SK-N-MC (cell line): ENCODE results near the gene CCDC57.
A peak's percentile ranks its signal among the peaks of the same experiment; 100 is the strongest.

Experiments
- DNase-seq: peaks from one replicate; pipeline ENCODE4 v3.0.0-alpha.2; 2011; ENCODE audit warnings: low read depth, low spot score
- H3K27ac ChIP-seq: fragments of 200-600 bp; sonication (generic); 2 replicates; pipeline ENCODE4 v1.5.1; 2016; ENCODE audit warnings: mixed run types
- H3K36me3 ChIP-seq: fragments of 200-600 bp; sonication (generic); 2 replicates; pipeline ENCODE4 v1.6.1; 2017; ENCODE audit warnings: antibody characterized with exemption, low read length, mixed read lengths; ENCODE audit not compliant: insufficient read depth
- H3K4me3 ChIP-seq: fragments of 200-600 bp; sonication (generic); 2 replicates; pipeline ENCODE4 v1.5.1; 2016
- H3K9ac ChIP-seq: fragments of 200-600 bp; sonication (generic); 2 replicates; pipeline ENCODE4 v1.8.0; 2017; ENCODE audit warnings: mixed run types, mixed read lengths; ENCODE audit not compliant: insufficient read length
- H3K9me3 ChIP-seq: fragments of 200-600 bp; sonication (generic); 2 replicates; pipeline ENCODE4 v1.6.1; 2017; ENCODE audit warnings: low read depth, mild to moderate bottlenecking, antibody characterized with exemption, low read length, moderate library complexity, mixed read lengths
- EZH2 ChIP-seq: fragments of 200-600 bp; sonication (generic); IDR thresholded peaks from one replicate; pipeline ENCODE4 v1.6.1; 2017; ENCODE audit warnings: antibody characterized with exemption
- FOXP2 ChIP-seq: optimal IDR thresholded peaks from 2 replicates; pipeline ENCODE3; 2011; ENCODE audit warnings: mild to moderate bottlenecking, moderate library complexity; ENCODE audit not compliant: insufficient read depth; ENCODE audit errors: extremely low read length, control extremely low read depth
- POLR2AphosphoS5 ChIP-seq: IDR thresholded peaks from 2 replicates; pipeline ENCODE4 v1.6.1; 2012; ENCODE audit warnings: mild to moderate bottlenecking, low read depth, low read length, borderline replicate concordance

CCDC57 gene

DNA sequence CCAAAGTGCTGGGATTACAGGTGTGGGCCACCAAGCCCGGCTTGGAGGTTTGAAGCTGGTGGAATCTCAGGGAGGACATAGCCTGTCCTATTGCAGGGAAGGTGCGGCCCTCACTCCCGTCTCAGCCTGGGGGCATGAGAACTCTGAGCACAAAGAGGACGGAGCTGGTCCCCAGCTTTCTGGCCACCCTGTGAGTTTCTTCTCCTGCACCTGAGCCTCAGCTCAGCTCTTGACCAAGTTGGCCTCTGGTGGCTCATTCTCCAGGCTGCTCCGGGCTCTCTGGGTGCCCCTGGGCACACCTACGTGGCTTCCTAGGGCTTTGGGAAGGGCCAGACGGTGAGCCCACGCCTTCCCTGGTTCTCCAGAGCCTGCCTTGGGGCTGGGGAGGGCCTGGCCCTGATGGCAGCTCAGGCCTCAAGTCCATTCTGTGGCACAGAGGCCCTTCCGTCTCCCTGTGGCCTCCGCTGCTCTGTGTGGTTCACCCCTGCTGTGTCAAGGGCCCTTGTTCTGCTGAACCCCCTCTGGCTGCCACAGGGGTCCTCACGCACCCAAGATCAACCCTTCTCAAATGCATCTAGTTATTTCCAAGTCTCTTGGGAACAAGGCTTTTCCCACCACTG is 107.7 kb downstream of the CCDC57 start:
- no peaks in the 10 kb centered on the region for H3K36me3 ChIP-seq
- DNase-seq = no peak
- TF ChIP-seq EZH2 = no peak
- no peak; the same call in 1 of the 2 replicates for TF ChIP-seq POLR2AphosphoS5
- no peak for TF ChIP-seq FOXP2
- H3K9me3 ChIP-seq = no peaks in the 10 kb centered on the region
- peak overlapping the region; percentile 63 for H3K27ac ChIP-seq
- H3K4me3 ChIP-seq = no peak overlapping the region
- no peak overlapping the region for H3K9ac ChIP-seq

DNA sequence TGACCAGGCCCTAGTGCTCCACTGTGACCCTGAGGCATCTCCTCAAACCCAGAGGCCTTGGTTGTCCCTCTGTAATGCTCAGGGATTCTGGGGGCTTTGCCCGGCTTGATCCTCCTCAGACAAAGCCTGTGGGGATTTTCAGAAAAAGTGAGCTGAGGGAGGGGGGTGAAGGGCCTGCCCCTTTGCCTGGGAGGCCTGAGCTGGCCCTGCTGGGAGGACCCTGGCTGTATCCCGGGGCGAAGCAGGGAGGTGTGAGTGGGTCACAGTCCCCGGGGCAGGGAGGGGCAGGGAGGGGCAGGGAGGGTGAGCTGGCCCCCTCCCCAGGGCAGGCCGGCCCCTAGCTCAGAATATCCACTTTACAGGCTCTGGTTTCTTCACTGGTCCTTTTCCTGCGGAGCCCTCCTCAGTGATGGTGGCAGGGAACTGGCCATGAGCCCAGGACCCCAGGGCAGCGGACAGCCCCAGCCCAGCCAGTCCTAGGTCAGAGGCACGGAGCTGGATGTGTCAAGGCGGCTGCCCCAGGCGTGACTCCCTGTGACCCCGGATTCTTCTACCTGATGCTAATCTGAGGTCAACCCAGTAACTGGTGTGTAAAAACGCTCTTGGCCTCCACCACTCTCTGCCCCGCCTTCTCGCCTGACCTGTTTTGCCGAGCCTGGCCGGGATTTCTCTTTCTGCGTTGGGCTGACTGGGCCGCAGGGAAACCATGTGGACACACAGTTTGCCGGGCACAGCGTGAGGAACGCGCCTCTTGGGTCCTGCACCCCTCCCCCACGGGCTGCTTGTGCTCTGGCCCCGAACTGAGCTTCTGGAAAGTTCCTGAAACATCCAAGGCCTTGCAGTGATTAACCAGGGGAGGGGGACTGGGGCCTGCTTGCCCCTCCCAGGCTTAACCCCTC is 108.8 kb downstream of the CCDC57 start:
- TF ChIP-seq EZH2 (no peak), POLR2AphosphoS5 (no peak; the same call in 1 of the 2 replicates), FOXP2 (no peak)
- Histone ChIP-seq H3K36me3 (no peaks in the 10 kb centered on the region), H3K9me3 (no peaks in the 10 kb centered on the region), H3K9ac (no peak overlapping the region), H3K27ac (0 out of 2 replicates have a peak overlapping the region, but pooled peaks have one; percentile 52), H3K4me3 (no peak overlapping the region)
- DNase-seq = no peak

DNA sequence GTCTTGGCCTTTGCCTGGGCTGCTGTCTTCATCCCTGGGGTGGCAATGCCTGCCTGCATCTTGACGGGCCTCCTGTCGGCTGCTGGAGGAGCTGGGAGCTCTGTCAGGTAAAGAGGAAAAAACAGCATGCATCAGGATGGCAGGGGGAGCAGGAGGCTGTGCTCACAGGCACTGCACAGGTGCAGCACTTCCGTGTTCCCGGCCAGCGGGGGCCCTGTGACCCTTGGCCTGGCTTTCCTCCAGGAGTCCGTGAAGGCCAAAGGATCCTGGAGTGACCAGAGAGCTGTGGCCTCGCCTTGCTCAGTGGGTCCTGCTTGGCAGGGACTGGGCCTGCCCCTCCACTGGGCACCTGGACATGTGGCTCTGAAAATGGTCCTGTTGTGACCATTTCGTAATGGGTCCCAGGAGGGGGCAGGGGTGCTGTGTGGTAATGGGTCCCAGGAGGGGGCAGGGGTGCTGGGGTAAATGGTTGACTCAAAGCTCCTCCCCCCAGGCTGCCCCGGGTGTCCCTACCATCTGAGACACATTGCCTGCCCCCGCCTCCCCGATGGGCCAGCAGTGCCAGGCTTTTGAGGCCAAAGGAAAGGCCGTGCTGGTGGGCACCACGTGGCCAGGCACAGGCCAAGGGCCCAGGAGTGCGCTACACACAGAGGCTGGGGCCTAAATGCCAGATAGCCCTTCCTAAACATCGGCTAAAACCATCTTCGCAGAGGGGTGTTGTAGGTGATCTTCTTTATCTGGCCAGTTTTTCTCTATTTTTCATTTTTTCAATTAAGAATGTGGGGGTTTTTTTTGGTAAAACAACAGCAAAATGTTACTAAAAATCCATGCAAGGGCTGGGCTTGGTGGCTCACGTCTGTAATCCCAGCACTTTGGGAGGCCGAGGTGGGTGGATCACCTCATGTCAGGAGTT is 110.6 kb downstream of the CCDC57 start:
- H3K27ac ChIP-seq = peak overlapping the region; percentile 68
- DNase-seq = no peak
- no peak overlapping the region for H3K4me3 ChIP-seq
- H3K9me3 ChIP-seq = no peaks in the 10 kb centered on the region
- no peaks in the 10 kb centered on the region for H3K36me3 ChIP-seq
- TF ChIP-seq POLR2AphosphoS5 (0 out of 2 replicates have a peak, but pooled peaks have one; percentile 9), EZH2 (no peak)
- H3K9ac ChIP-seq = no peak overlapping the region

DNA sequence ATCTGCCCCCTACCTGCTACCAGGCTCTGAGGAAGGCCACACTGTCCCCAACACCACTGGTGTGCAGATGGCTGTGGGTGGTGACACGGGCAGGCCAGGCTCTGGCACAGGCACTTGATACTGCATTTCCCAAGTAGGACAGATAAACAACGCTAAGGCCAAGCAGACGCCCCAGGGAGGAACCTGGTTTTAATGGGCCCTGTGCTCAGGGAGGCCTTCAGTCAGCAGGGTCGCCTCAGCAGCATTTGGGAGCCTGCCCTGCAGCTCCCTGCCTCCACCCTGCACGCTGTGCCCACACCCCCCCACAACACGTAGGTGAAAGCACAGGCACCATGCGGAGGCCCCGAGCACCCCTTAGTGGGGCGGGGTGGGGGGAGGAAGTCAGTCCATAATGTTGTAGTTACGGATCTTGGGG is 111.3 kb downstream of the CCDC57 start:
- no peak for DNase-seq
- H3K4me3 ChIP-seq = no peak overlapping the region
- H3K27ac ChIP-seq = peak overlapping the region; percentile 60
- peaks cover 2% of the 10 kb centered on the region; the same call in 1 of the 2 replicates for H3K36me3 ChIP-seq
- no peak overlapping the region for H3K9ac ChIP-seq
- no peaks in the 10 kb centered on the region for H3K9me3 ChIP-seq
- TF ChIP-seq FOXP2 = no peak
- TF ChIP-seq EZH2 = no peak
- TF ChIP-seq POLR2AphosphoS5 = no peak

DNA sequence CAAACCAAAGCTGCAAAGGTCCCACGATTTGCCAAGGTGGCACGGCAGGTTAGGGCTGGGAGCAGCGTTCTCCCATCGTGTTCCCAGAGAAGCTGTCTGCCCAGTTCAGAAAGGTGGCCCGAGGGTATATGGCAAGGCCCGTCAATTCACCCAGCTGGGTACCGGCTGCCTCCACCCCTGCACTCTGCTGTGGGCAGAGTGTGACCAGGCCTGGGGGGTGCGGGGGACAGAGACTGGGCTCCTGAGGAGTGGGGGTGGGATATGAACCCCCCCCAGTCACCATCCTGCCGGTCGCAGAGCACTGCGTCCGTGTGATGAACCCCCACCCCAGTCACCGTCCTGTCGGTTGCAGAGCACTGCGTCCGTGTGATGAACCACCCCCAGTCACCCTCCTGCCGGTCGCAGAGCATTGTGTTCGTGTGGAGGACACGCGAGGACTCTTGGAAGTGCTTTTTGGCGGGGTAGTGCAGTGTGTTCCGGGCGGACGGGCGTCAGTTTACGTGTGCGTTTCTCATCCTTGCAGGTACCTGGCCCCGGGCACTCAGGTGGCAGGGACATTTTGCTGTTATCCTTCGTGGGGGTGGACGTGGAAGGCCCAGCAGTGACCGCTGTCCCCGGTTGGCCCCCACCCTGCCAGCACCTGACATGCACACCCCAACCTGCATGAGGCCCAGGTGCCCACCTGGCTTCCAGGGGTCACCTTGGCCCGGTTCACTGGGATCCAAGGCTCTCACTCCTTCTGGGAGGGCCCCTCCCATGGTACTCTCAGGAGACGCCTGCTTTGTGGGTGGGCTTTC is 111.9 kb downstream of the CCDC57 start:
- no peak overlapping the region for H3K9ac ChIP-seq
- H3K9me3 ChIP-seq = no peaks in the 10 kb centered on the region
- no peak overlapping the region for H3K4me3 ChIP-seq

DNA sequence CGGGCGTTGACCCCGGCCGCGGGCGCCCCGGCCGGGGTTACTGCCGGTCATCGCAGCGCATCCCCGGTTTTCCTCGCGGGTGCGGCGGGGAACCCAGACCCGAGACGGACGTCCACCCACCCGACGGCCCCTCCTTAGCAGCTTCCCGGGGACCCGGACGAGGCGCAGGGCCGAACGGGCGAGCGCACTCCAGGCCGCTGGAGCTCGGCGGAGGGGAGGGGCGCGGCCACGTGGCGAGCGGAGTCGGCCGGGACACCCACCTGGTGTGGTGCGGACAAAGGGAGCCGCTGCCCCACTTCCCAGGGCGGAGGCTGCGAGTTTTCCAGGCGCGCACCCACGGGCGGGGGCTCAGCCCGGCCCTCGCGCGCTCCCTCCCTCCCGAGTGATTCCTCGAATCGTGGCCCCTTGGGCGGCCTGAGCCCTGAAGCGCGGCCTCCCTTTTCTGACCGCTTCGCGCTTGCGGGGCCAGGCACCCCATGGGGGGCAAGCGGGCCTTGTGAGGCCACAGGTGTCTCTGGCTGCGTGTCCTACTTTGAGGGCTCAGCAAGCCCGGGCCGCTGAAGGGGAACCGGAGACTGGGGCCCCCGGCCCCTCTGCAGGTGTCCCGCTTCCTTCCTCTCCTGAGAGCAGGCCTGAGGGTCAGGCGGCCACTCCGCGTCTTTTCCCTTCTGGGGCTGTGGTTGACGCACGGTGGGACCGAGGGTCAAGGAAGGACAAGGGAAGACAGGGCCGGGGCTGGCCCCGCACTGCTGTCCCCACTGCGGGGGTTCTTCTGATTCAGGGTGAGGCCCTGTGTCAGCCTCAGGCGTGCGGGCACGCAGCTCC is 113.5 kb downstream of the CCDC57 start:
- peak overlapping the region; percentile 96 for H3K27ac ChIP-seq
- H3K9ac ChIP-seq = peak overlapping the region; percentile 90
- H3K9me3 ChIP-seq = no peaks in the 10 kb centered on the region
- peaks cover 19% of the 10 kb centered on the region for H3K36me3 ChIP-seq
- DNase-seq = no peak
- TF ChIP-seq POLR2AphosphoS5 (peak; percentile 10; the same call in 1 of the 2 replicates), EZH2 (no peak), FOXP2 (no peak)
- H3K4me3 ChIP-seq = peak overlapping the region; percentile 91

More for the DNA sequence above, 111.9 kb downstream of the CCDC57 start:
- TF ChIP-seq FOXP2 (no peak), POLR2AphosphoS5 (peak; percentile 20; the same call in 1 of the 2 replicates)
- Histone ChIP-seq H3K36me3 (peaks cover 8% of the 10 kb centered on the region; the same call in 1 of the 2 replicates), H3K27ac (no peak overlapping the region)
- DNase-seq = no peak
